Natural killer cell treated with Interleukin-12 subunit alpha and Interleukin-12 subunit beta and Interleukin-15 and Interleukin-18, amount 100 ng/mL, for 72 hours (primary cell): Measurements from ENCODE around the gene AMD1. TPM values are rescaled to one million over a fixed set of nuclear protein-coding genes. Genes with fewer than 3 reads are reported as not detected.

Experiments
- ATAC-seq, 2 donors: fragments of 150-1000 bp; cut with Tn5 transposase in 1 of 2; sonication (Bioruptor Pico), chemical (Tn5 transposase) in 1 of 2; 2 replicates each; pipeline ENCODE4 v1.10.0; 2021
- DNase-seq: peaks from one replicate; pipeline ENCODE4 v3.0.0; 2022; ENCODE audit warnings: low spot score
- H3K27ac Mint-ChIP-seq, 2 donors: 1 replicate in 1 of 2; 2 replicates in 1 of 2; pipeline ENCODE4 v1.8.0; 2022; ENCODE audit warnings: mixed read lengths in 2 of 2, mild to moderate bottlenecking in 1 of 2, moderate library complexity in 1 of 2
- H3K27me3 Mint-ChIP-seq, 2 donors: 1 replicate in 1 of 2; 2 replicates in 1 of 2; pipeline ENCODE4 v1.8.0; 2022; ENCODE audit warnings: mixed read lengths in 2 of 2
- H3K36me3 Mint-ChIP-seq: one replicate; pipeline ENCODE4 v1.8.0; 2022; ENCODE audit warnings: mixed read lengths
- H3K4me1 Mint-ChIP-seq, 2 donors: 1 replicate in 1 of 2; 2 replicates in 1 of 2; pipeline ENCODE4 v1.8.0; 2022; ENCODE audit warnings: low read depth in 2 of 2, mixed read lengths in 2 of 2, mild to moderate bottlenecking in 1 of 2
- H3K4me3 Mint-ChIP-seq: one replicate; pipeline ENCODE4 v1.8.0; 2022; ENCODE audit warnings: mixed read lengths
- H3K9me3 Mint-ChIP-seq: 2 replicates; pipeline ENCODE4 v1.8.0; 2022; ENCODE audit warnings: mixed read lengths
- total RNA-seq, 2 donors: library from RNA; stranded (reverse); gene quantifications; one replicate each; pipeline ENCODE4 v1.2.3, GENCODE V29; 2022

Gene AMD1
- total RNA-seq, 2 donors from 2014 or later, result 52.5 to 116 TPM

DNA sequence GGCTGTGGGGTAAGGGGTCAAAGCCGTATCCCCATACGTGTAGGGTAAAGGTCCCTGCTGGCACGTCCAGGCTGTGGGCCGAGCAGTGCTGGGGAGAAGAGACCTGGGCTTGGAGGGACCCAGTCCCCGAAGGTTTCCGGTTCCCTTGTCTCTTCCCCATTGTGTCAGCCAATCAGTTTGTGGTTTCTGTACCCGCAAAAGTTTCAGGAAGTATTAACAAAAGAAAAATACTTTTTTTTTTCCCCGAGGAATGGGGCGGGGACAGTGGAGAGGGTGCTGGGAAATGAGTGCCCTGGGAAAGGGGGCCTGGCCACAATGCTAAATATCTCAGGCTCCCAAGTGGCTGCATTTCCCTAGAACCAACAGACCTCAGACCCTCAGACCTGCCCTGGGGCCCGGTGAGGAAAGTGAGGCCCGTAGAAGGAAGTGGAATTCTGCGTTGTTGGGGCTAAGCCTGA is 15.2 kb upstream of the AMD1 start:
- Mint-ChIP-seq H3K27ac (peak overlapping the region in 1 of 2 donors; percentile 51), H3K4me1 (peaks cover 3% of the 10 kb centered on the region in 2 donors), H3K27me3 (no peaks in the 10 kb centered on the region), H3K9me3 (no peaks in the 10 kb centered on the region), H3K36me3 (no peaks in the 10 kb centered on the region), H3K4me3 (no peak overlapping the region)
- ATAC-seq (peak in 1 of 2 donors; percentile 51), DNase-seq (no peak)

DNA sequence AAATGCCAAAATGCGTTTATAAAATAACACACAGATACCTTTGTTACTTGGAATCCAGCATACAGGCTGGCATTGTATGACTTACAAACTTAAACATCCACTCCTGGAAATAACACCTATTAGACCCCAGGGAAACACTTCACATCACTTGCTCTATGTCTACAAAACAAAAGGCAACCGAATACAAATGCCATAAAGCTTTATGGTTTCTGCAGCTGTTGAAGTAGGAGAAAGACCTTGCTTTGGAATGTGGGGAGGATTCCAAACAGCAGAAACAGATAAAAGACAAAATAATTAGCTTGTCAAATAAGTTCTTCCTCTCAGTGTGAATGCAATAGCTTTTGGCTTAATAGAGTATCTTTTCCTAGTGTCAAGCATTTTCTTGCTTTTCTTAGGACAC is 9.8 kb upstream of the AMD1 start:
- no peak for DNase-seq
- Mint-ChIP-seq H3K36me3 (no peaks in the 10 kb centered on the region), H3K9me3 (no peaks in the 10 kb centered on the region), H3K4me3 (no peak overlapping the region), H3K27ac (no peak overlapping the region), H3K4me1 (peaks cover 4 to 5% of the 10 kb centered on the region in 2 donors), H3K27me3 (no peaks in the 10 kb centered on the region)
- ATAC-seq, result no peak

DNA sequence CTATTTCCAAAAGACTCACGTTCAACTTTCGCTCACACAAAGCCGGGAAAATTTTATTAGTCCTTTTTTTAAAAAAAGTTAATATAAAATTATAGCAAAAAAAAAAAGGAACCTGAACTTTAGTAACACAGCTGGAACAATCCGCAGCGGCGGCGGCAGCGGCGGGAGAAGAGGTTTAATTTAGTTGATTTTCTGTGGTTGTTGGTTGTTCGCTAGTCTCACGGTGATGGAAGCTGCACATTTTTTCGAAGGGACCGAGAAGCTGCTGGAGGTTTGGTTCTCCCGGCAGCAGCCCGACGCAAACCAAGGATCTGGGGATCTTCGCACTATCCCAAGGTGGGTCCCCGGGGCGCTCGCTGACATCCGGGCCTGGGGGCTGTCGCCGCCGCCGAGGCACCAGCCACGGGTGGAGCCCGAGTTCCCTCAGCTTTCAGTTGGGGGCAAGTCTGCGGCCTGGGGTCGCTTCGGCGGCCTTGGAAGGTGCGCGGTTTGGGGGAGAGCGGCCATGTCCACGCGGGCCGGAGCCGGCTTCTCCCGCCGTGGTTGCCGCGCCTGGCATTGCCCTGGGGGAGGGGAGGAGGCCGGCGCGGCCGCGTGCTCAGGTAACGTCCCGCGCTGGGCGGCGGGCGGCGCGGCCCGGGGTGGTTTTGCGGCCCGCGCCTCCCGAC is 429 bp downstream of the AMD1 start:
- peak; percentile 25 to 37 for ATAC-seq
- Mint-ChIP-seq H3K4me3 (peak overlapping the region; percentile 97), H3K27ac (peak overlapping the region; percentile 91 to 93), H3K36me3 (no peaks in the 10 kb centered on the region), H3K27me3 (no peaks in the 10 kb centered on the region), H3K4me1 (peaks cover 40 to 41% of the 10 kb centered on the region in 2 donors), H3K9me3 (no peaks in the 10 kb centered on the region)
- DNase-seq, result no peak

DNA sequence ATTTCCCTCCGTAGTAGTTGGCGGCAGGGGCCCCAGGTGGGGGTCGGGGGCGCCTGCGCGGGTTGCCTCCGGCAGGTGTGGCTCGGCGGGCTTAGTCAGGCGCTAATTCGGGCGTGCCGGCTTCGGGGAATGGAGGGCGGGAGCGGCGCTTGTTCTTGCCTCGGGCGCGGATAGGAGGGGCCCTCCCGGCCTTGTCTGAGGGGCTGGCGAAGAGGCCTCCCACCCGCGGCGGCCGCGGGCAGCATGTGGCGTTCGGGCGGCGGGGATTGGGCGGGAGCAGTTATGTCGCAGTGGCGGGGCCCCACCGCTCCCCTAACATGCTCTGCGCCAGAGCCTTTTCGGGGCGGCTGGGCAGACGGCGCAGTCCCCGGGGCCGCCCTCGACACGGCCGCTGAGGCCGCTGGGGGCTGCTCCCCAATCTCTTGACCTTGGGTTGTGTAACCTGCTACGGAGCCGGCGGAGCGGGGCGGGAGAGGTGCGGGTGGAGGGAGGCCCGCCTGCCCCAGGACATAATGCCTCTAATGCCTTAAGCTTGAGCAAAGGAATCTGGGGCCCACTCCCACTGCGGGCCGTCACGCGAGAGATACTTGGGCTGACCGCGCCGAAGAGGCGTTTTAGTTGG is 1.1 kb downstream of the AMD1 start:
- Mint-ChIP-seq H3K9me3 (no peaks in the 10 kb centered on the region), H3K27me3 (no peaks in the 10 kb centered on the region), H3K4me3 (peak overlapping the region; percentile 93), H3K4me1 (peaks cover 45 to 48% of the 10 kb centered on the region in 2 donors), H3K27ac (peak overlapping the region; percentile 85 to 88), H3K36me3 (no peaks in the 10 kb centered on the region)
- DNase-seq (peak; percentile 72), ATAC-seq (peak; percentile 30 to 48)

DNA sequence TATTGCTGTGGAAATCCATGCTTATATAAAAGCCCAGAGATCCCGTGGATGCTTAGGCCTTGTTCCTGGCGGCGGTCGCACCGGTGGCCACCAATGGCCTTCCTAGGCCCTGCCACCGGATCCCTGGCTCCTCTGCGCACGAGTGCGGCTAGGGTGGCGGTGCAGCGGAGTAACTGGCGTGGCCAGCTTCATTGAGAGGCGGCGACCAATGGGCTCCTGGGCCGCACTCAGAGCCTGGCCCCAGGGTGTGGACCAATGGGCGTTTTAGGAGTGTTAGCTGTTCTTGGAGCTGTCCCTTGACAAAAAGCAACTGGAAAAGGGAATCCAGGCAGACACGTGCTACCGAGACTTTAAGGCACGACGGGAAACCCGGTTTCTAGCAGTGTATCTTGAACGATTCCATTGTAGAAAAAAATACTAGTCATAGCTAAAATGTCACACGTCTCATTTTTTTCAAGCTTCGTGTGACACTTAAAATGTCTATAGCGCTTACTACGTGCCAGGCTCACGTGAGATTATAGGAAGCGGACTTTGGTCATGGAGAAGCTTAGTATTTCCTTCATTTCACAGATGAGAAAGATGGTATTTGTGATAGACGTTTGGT is 1.7 kb downstream of the AMD1 start:
- Mint-ChIP-seq H3K27ac (peak overlapping the region; percentile 85 to 88), H3K36me3 (no peaks in the 10 kb centered on the region), H3K9me3 (no peaks in the 10 kb centered on the region), H3K4me3 (peak overlapping the region; percentile 93), H3K4me1 (peaks cover 48 to 52% of the 10 kb centered on the region in 2 donors), H3K27me3 (no peaks in the 10 kb centered on the region)
- peak; percentile 74 for DNase-seq
- ATAC-seq, result peak; percentile 65 to 69

DNA sequence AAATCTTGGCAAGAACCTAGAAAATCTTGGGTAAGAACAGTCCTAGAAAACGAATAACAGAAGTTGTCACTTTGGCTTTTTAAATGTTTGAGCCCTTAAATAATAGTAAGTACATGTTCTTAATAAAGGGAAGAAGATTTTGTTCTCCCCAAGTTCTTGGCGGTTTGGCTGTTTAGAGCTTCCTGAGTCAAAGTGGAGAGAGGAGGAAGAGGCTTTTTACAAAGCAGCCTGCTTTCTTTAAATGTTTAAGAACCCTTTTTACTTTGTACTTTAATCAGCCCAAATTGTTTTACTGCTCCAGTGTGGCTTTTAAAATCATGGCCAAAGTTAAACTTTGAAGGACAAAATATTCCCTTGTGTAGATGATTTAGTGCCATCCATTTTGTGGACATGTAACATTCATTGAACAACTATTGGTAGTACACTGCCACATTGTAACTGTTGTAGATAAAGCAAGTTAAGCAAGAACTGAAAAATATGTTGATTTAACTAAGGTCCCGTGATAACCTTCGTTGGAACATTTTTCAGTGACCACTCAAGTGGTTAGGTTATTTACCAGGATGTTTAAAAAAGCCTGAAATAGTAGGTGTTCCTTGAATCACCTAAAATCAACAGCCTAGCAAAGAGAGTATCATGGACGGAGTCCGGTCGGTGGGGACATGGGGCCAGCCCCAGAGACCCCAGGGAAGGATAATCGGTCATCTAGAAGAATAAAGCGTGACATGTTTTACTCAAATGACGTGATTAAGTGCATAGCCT is 2.4 kb downstream of the AMD1 start:
- no peaks in the 10 kb centered on the region for H3K27me3 Mint-ChIP-seq
- no peak for DNase-seq
- peaks cover 48 to 55% of the 10 kb centered on the region in 2 donors for H3K4me1 Mint-ChIP-seq
- no peaks in the 10 kb centered on the region for H3K9me3 Mint-ChIP-seq
- peak overlapping the region; percentile 85 to 88 for H3K27ac Mint-ChIP-seq
- H3K4me3 Mint-ChIP-seq, result peak overlapping the region; percentile 93
- ATAC-seq, result no peak
- no peaks in the 10 kb centered on the region for H3K36me3 Mint-ChIP-seq

DNA sequence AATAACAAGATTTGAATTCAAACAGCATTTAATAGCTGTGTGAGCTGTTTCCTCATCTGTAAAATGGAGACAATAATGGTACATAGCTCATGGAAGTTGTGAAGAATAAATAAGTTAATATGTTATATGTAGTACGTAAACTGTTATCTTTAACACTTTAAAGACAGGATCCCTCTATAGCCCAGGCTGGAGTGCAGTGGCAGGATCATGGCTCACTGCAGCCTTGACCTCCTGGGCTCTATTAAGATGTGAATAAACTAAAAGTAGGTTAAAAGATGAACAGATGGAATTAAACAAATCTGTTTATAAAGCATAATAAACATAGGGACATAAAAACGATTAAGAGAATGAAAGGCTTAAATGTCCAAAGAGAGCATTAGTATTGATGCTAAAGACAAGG is 3.0 kb downstream of the AMD1 start:
- Mint-ChIP-seq H3K9me3 (no peaks in the 10 kb centered on the region), H3K27me3 (no peaks in the 10 kb centered on the region), H3K4me3 (peak overlapping the region; percentile 93), H3K36me3 (no peaks in the 10 kb centered on the region), H3K4me1 (peaks cover 54 to 61% of the 10 kb centered on the region in 2 donors), H3K27ac (peak overlapping the region; percentile 85 to 88)
- ATAC-seq (no peak), DNase-seq (no peak)

DNA sequence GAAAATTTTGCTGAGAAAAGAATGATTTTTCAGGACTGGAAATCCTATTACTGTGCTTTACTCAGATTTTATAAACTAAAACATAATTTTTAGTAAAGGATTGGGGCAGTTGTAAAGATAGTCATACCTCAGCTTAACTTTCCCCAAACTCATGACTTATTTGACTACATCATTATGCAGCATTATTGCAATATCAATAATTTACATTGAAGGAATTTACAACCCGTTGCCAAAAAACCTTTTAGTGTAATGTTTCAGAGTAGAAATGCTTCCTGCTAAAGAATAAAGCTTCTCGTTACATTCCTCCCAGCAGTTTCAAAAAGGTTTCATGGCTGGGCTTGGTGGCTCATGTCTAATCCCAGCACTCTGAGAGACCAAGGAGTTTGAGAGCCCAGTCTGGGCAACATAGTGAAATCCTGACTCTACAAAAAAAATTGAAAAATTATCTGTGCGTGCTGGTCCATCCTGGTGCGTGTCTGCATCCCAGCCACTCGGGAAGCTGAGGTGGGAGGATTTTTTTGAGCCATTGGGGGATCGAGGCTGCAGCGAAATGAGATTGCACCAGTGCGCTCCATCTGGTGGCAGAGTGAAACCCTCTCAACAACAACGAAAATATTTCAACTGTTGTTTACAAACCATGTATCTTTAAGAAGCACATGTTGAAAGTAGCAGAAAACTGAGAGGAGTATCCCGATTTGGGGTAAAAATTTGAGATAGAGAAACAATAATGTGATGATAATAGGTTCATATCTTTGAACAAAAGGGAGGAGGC is 4.4 kb downstream of the AMD1 start:
- Mint-ChIP-seq H3K27me3 (no peaks in the 10 kb centered on the region), H3K4me3 (peak overlapping the region; percentile 93), H3K36me3 (no peaks in the 10 kb centered on the region), H3K4me1 (peaks cover 58 to 63% of the 10 kb centered on the region in 2 donors), H3K27ac (peak overlapping the region; percentile 20 to 43), H3K9me3 (no peaks in the 10 kb centered on the region)
- DNase-seq (no peak), ATAC-seq (no peak)

DNA sequence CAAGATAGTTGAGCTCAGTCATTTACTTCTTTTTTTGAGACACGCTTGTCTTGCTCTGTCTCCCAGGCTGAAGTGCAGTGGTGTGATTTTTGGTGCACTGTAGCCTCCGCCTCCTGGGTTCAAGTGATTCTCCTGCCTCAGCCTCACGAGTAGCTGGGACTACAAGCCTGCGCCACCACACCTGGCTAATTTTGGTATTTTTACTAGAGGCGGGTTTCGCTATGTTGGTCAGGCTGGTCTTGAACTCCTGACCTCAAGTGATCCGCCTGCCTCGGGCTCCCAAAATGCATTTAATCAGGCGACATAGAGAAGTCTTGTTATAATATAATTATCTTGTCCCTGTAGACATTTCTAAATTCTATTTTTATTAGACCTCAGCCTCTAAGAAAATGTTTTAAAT is 6.1 kb downstream of the AMD1 start:
- ATAC-seq (no peak), DNase-seq (no peak)
- H3K4me1 Mint-ChIP-seq, result peaks cover 60 to 72% of the 10 kb centered on the region in 2 donors
- no peaks in the 10 kb centered on the region for H3K36me3 Mint-ChIP-seq
- H3K27ac Mint-ChIP-seq, result no peak overlapping the region
- no peaks in the 10 kb centered on the region for H3K27me3 Mint-ChIP-seq
- no peaks in the 10 kb centered on the region for H3K9me3 Mint-ChIP-seq
- H3K4me3 Mint-ChIP-seq, result peak overlapping the region; percentile 13

DNA sequence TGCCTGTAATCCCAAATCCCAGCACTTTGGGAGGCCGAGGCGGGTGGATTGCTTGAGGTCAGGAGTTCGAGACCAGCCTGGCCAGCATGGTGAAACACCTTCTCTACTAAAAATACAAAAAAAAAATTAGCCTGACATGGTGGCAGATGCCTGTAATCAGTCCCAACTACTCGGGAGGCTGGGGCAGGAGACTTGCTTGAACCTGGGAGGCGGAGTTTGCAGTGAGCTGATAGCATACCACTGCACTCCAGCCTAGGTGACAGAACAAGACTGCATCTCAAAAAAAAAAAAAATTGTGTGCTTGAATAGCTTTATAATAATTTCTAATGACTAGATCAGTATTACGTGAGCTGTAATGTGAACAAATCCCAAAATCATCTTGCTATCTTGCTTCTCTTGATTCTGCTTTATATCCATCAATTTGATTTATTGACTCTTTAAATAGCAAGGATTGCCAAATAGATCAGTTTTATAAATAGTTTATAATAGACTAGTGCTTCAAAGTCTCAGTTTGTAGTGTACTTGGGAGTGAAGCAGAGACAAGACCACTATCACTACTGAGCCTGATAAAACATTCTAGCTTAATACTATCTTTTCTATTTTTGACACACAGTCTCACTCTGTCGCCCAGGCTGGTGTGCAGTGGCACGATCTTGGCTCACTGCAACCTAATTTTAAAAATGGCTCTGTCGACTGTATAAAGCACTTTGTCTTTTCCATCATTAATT is 7.1 kb downstream of the AMD1 start:
- Mint-ChIP-seq H3K27me3 (no peaks in the 10 kb centered on the region), H3K27ac (peak overlapping the region in 1 of 2 donors; percentile 66), H3K9me3 (no peaks in the 10 kb centered on the region), H3K36me3 (no peaks in the 10 kb centered on the region), H3K4me3 (no peak overlapping the region), H3K4me1 (peaks cover 53 to 70% of the 10 kb centered on the region in 2 donors)
- ATAC-seq (no peak), DNase-seq (no peak)

DNA sequence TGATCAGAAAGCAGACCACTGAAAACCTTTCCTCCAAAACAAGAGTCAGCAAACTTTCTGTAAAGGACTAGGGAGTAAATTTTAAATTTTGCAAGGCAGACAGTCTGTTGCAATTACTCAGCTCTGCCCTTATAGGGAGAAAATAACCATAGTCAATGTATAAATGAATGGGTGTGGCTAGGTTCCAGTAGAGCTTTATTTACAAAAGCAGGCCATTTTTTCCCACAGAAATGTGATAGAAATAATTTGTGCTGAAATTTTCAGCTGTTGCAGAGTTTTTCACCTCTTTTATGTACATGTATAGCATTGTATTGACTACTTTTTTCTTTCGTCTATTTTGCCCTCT is 7.7 kb downstream of the AMD1 start:
- H3K27ac Mint-ChIP-seq, result no peak overlapping the region
- H3K4me3 Mint-ChIP-seq, result no peak overlapping the region
- H3K27me3 Mint-ChIP-seq, result no peaks in the 10 kb centered on the region

DNA sequence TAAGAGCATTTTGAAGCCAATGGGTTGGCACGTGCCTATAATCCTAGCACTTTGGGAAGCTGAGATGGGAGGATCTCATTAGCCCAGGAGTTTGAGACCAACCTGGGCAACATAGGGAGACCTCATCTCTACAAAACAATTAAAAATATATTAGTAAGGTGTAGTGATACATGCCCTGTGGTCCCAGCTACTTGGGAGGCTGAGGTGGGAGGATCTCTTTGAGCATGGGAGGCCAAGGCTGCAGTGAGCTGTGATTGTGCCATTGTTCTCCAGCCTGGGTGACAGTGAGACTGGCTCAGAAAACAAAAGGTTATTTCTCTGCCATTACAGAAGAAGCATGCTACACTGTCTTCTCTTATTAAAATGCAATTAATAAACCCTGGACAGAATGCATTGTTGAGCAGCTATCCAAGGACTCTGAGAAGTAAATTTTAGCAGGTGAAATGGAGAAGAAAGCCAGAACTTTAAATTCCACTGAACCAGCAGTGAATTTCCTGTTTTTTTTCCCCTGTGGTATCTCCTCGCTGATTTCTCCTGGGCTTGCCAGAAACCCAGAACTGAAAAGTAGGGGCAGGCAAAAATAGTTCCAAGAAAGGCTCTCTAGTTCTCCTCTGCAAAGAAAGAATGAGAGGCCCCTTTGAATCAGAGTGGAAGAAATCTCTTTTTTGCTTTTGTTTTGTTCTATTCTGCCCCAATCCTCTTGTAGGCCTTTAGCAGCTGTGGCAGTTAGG is 8.4 kb downstream of the AMD1 start:
- H3K36me3 Mint-ChIP-seq, result no peaks in the 10 kb centered on the region
- DNase-seq (no peak), ATAC-seq (no peak)
- H3K27me3 Mint-ChIP-seq, result no peaks in the 10 kb centered on the region
- H3K9me3 Mint-ChIP-seq, result no peaks in the 10 kb centered on the region
- H3K27ac Mint-ChIP-seq, result no peak overlapping the region
- H3K4me3 Mint-ChIP-seq, result no peak overlapping the region
- H3K4me1 Mint-ChIP-seq, result peaks cover 41 to 61% of the 10 kb centered on the region in 2 donors

More for the DNA sequence above, 7.7 kb downstream of the AMD1 start:
- no peak for DNase-seq
- no peaks in the 10 kb centered on the region for H3K36me3 Mint-ChIP-seq
- no peak for ATAC-seq
- peaks cover 47 to 68% of the 10 kb centered on the region in 2 donors for H3K4me1 Mint-ChIP-seq
- no peaks in the 10 kb centered on the region for H3K9me3 Mint-ChIP-seq
